HG03342 (cell line): ENCODE measurements around the gene PON2.
"Not testable (repeated sequence)": the region's sequence is repeated elsewhere in the genome, so short reads cannot be mapped to it uniquely, and the experiment has no call there.

Source experiments
- ATAC-seq: cut with Tn5 transposase; IDR thresholded peaks from one replicate; pipeline ENCODE4 v1.9.1; 2021; ENCODE audit warnings: mild to moderate bottlenecking, moderate library complexity; ENCODE audit not compliant: unreplicated experiment

Gene PON2

GRCh38 chr7:95407751-95408150 is 27.1 kb downstream of the PON2 start:
- ATAC-seq, result no peak

GRCh38 chr7:95405800-95406199 is 29.0 kb downstream of the PON2 start:
- no peak for ATAC-seq

- no peak for ATAC-seq
Observed at GRCh38 chr7:95405208-95405607, 29.6 kb downstream of the PON2 start.

- no peak for ATAC-seq
Observed at GRCh38 chr7:95404316-95404865, 30.4 kb downstream of the PON2 start.

GRCh38 chr7:95398155-95398940 is 36.5 kb downstream of the PON2 start:
- no peak for ATAC-seq

GRCh38 chr7:95397381-95397780 is 37.4 kb downstream of the PON2 start:
- no peak for ATAC-seq

GRCh38 chr7:95396136-95397032 is 38.4 kb downstream of the PON2 start, which contains the start of gene PON3:
PON3 (minus strand) TSS chr7:95396375; CDS start chr7:95396350, 25 bp downstream.
- ATAC-seq, result no peak

GRCh38 chr7:95395755-95396135 is 39.1 kb downstream of the PON2 start:
- no peak for ATAC-seq

GRCh38 chr7:95394370-95394769 is 40.5 kb downstream of the PON2 start:
- ATAC-seq, result no peak

GRCh38 chr7:95391761-95392160 is 43.1 kb downstream of the PON2 start:
- no peak for ATAC-seq

- no peak for ATAC-seq
Observed at GRCh38 chr7:95389516-95389915, 45.3 kb downstream of the PON2 start.

GRCh38 chr7:95379457-95379856 is 55.4 kb downstream of the PON2 start:
- ATAC-seq, result not testable (repeated sequence)

- ATAC-seq, result no peak
Observed at GRCh38 chr7:95376632-95377400, 58.0 kb downstream of the PON2 start.

GRCh38 chr7:95375591-95376257 is 59.1 kb downstream of the PON2 start:
- ATAC-seq, result no peak

GRCh38 chr7:95373323-95373722 is 61.5 kb downstream of the PON2 start:
- no peak for ATAC-seq

GRCh38 chr7:95368235-95368634 is 66.6 kb downstream of the PON2 start:
- no peak for ATAC-seq

GRCh38 chr7:95367606-95368005 is 67.2 kb downstream of the PON2 start:
- ATAC-seq, result no peak

GRCh38 chr7:95365151-95365550 is 69.7 kb downstream of the PON2 start:
- no peak for ATAC-seq

GRCh38 chr7:95357623-95358022 is 77.2 kb downstream of the PON2 start:
- ATAC-seq, result no peak
